Muscle of leg (tissue), 16 donors: Measurements from ENCODE around the gene ORAI3. TPM values are rescaled to one million over a fixed set of nuclear protein-coding genes. Genes with fewer than 3 reads are reported as not detected.

ENCODE experiments used
- DNase-seq: peaks from one replicate; pipeline ENCODE4 v3.0.0; 2013
- H3K27ac ChIP-seq: one replicate; pipeline ENCODE4 v1.5.1; 2013; ENCODE audit warnings: mild to moderate bottlenecking, low read length, control low read depth
- H3K27me3 ChIP-seq: one replicate; pipeline ENCODE4 v1.6.1; 2013; ENCODE audit warnings: low read length; ENCODE audit not compliant: control insufficient read depth, insufficient read depth
- H3K36me3 ChIP-seq: one replicate; pipeline ENCODE4 v1.6.1; 2013; ENCODE audit warnings: low read length; ENCODE audit not compliant: control insufficient read depth, insufficient read depth
- H3K4me1 ChIP-seq: one replicate; pipeline ENCODE4 v1.6.1; 2013; ENCODE audit warnings: low read length; ENCODE audit not compliant: control insufficient read depth, insufficient read depth
- H3K4me3 ChIP-seq: one replicate; pipeline ENCODE4 v1.5.1; 2013; ENCODE audit warnings: low read length, control low read depth
- H3K9me3 ChIP-seq: replicated peaks from 2 replicates; pipeline ENCODE4 v1.6.1; 2013; ENCODE audit warnings: low read depth, low read length; ENCODE audit not compliant: control insufficient read depth
- WGBS: methylation state at CpG from one replicate; pipeline ENCODE4 v1.1.5; 2013; ENCODE audit warnings: missing lambda C conversion rate; ENCODE audit not compliant: insufficient coverage; 5-methylcytosine and 5-hydroxymethylcytosine counted together
- long read RNA-seq, 11 donors: transcript quantifications; one replicate each; lab custom pipeline, GENCODE V29; 2026
- polyA plus RNA-seq, 8 donors: library from polyadenylated mRNA; unstranded; fragments of 120-200 nt; gene quantifications; one replicate each; pipeline versions ENCODE4 v1.2.1 to v1.2.3, GENCODE V29; 2013; ENCODE audit warnings: inconsistent platforms in 1 of 8, low replicate concordance in 1 of 8; ENCODE audit not compliant: insufficient read length in 8 of 8, insufficient read depth in 1 of 8
- total RNA-seq: library from RNA; stranded (reverse); fragments of 120-200 nt; gene quantifications from one replicate; pipeline ENCODE4 v1.2.4, GENCODE V29; 2013

The ORAI3 gene
- 11.8 TPM for total RNA-seq
- polyA plus RNA-seq, result 10 to 100 TPM in 7 of 8 donors, 1 to 10 TPM in 1; 8.9 to 14.0 (median 11.1) TPM
- long read RNA-seq, donor 1, partial matches to known transcripts, result 0 of 3 reads
- long read RNA-seq, donor 1, other reads (novel, unspliced or antisense), result 0 of 3 reads
- long read RNA-seq, donor 2, result 0 reads
- long read RNA-seq, donor 3, transcript ORAI3-201 (2 exons, 2,206 nt), result major isoform, 6 of 6 reads
- long read RNA-seq, donor 3, partial matches to known transcripts, result 0 of 6 reads
- long read RNA-seq, donor 3, other reads (novel, unspliced or antisense), result 0 of 6 reads
- long read RNA-seq, donor 4, transcript ORAI3-201 (2 exons, 2,206 nt), result major isoform, 9 of 12 reads
- long read RNA-seq, donor 4, partial matches to known transcripts, result 0 of 12 reads
- long read RNA-seq, donor 4, other reads (novel, unspliced or antisense), result 0 of 12 reads
- long read RNA-seq, donor 5, transcript ORAI3-201 (2 exons, 2,206 nt), result major isoform, 9 of 35 reads
- long read RNA-seq, donor 5, partial matches to known transcripts, result 23 of 35 reads
- long read RNA-seq, donor 5, other reads (novel, unspliced or antisense), result 0 of 35 reads
- long read RNA-seq, donor 6, partial matches to known transcripts, result 0 of 4 reads
- long read RNA-seq, donor 6, other reads (novel, unspliced or antisense), result 0 of 4 reads
- long read RNA-seq, donor 7, transcript ORAI3-201 (2 exons, 2,206 nt), result major isoform, 5 of 5 reads
- long read RNA-seq, donor 7, partial matches to known transcripts, result 0 of 5 reads
- long read RNA-seq, donor 7, other reads (novel, unspliced or antisense), result 0 of 5 reads
- long read RNA-seq, donor 8, partial matches to known transcripts, result 0 of 2 reads
- long read RNA-seq, donor 8, other reads (novel, unspliced or antisense), result 0 of 2 reads
- long read RNA-seq, donor 9, partial matches to known transcripts, result 0 of 2 reads
- long read RNA-seq, donor 9, other reads (novel, unspliced or antisense), result 0 of 2 reads
- long read RNA-seq, donor 10, transcript ORAI3-201 (2 exons, 2,206 nt), result major isoform, 5 of 7 reads
- long read RNA-seq, donor 10, partial matches to known transcripts, result 0 of 7 reads
- long read RNA-seq, donor 10, other reads (novel, unspliced or antisense), result 0 of 7 reads
- long read RNA-seq, donor 11, partial matches to known transcripts, result 0 of 7 reads
- long read RNA-seq, donor 11, other reads (novel, unspliced or antisense), result 0 of 7 reads

GRCh38 chr16:30948667-30949649 lies at the start of gene ORAI3:
ORAI3 (plus strand) TSS chr16:30949068; CDS start chr16:30949290, 222 bp downstream.
- under 1% methylated on average over 58 of the region's 70 CpGs for WGBS
- Histone ChIP-seq H3K27me3 (no peaks in the 10 kb centered on the region), H3K9me3 (no peaks in the 10 kb centered on the region), H3K27ac (peak within 1 kb of the TSS; percentile 93), H3K4me1 (peaks cover 46% of the 10 kb centered on the region), H3K4me3 (peak within 1 kb of the TSS; percentile 84), H3K36me3 (peaks cover 13% of the 10 kb centered on the region)
- DNase-seq, result peak; percentile 87

DNA sequence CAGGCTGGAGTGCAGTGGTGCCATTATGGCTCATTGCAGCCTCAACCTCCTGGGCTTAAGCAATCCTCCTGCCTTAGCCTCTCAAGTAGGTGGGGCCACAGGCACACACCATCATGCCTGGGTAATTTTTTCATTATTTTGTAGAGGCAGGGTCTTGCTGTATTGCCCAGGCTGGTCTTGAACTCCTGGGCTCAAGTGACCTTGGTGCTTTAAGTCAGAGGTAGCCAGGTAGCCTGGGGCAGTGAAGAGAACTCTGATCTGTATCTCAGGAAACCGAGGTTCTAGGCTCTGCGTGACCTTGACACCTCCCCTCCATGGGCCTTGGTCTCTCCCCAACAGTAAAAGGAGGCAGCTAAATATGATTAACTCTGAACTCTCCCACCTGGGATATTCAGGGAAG lies 49.1 kb upstream of the ORAI3 start:
- H3K36me3 ChIP-seq, result peaks cover 2% of the 10 kb centered on the region
- WGBS, result no CpG with 5 or more reads among the region's 2 CpGs
- H3K27me3 ChIP-seq, result no peaks in the 10 kb centered on the region
- no peak overlapping the region for H3K4me3 ChIP-seq
- DNase-seq, result no peak
- H3K27ac ChIP-seq, result no peak overlapping the region
- H3K4me1 ChIP-seq, result peaks cover 55% of the 10 kb centered on the region
- no peaks in the 10 kb centered on the region for H3K9me3 ChIP-seq

GRCh38 chr16:30900588-30900987 lies 48.3 kb upstream of the ORAI3 start:
- H3K36me3 ChIP-seq, result peaks cover 2% of the 10 kb centered on the region
- H3K27ac ChIP-seq, result no peak overlapping the region
- DNase-seq, result no peak
- WGBS, result no CpG with 5 or more reads among the region's 5 CpGs
- no peaks in the 10 kb centered on the region for H3K9me3 ChIP-seq
- peaks cover 47% of the 10 kb centered on the region for H3K4me1 ChIP-seq
- H3K27me3 ChIP-seq, result no peaks in the 10 kb centered on the region
- no peak overlapping the region for H3K4me3 ChIP-seq

- no peaks in the 10 kb centered on the region for H3K27me3 ChIP-seq
- peak overlapping the region; percentile 45 for H3K4me3 ChIP-seq
- H3K4me1 ChIP-seq, result peaks cover 41% of the 10 kb centered on the region
- DNase-seq, result no peak
- 31% methylated on average over 2 of the region's 6 CpGs for WGBS
- H3K9me3 ChIP-seq, result no peaks in the 10 kb centered on the region
- peaks cover 2% of the 10 kb centered on the region for H3K36me3 ChIP-seq
- peak overlapping the region; percentile 80 for H3K27ac ChIP-seq
Observed at GRCh38 chr16:30901201-30902028, 47.5 kb upstream of the ORAI3 start.

- H3K4me3 ChIP-seq, result peak overlapping the region; percentile 45
- 7% methylated on average over 89 of the region's 99 CpGs for WGBS
- DNase-seq, result peak; percentile 85
- no peaks in the 10 kb centered on the region for H3K9me3 ChIP-seq
- H3K27me3 ChIP-seq, result no peaks in the 10 kb centered on the region
- H3K36me3 ChIP-seq, result peaks cover 2% of the 10 kb centered on the region
- peaks cover 35% of the 10 kb centered on the region for H3K4me1 ChIP-seq
- H3K27ac ChIP-seq, result peak overlapping the region; percentile 90
Observed at GRCh38 chr16:30902029-30902972, 46.6 kb upstream of the ORAI3 start.

DNA sequence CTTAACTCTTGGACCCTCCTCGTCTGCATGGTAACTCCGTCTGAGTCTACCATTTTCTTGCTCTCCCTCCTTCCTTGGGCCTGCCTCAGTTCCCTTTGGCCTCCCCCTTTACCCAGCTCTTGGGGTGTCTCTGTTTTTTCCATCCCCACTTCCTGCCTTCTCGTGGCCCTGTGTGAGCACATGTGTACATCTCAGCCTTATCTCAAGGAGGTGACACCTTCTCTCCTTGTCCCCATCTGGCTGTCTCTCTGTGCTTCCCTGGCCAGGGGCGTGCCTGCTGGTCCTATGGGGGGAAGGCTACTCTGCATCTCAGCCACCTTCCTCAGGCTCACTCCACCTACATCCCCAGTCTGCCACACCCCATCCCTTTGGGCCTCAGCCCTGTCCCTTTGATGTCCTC lies 45.9 kb upstream of the ORAI3 start:
- Histone ChIP-seq H3K36me3 (peaks cover 2% of the 10 kb centered on the region), H3K4me1 (peaks cover 31% of the 10 kb centered on the region), H3K27ac (peak overlapping the region; percentile 90), H3K27me3 (no peaks in the 10 kb centered on the region), H3K9me3 (no peaks in the 10 kb centered on the region), H3K4me3 (no peak overlapping the region)
- 81% methylated on average over 4 of the region's 4 CpGs for WGBS
- DNase-seq, result no peak

DNA sequence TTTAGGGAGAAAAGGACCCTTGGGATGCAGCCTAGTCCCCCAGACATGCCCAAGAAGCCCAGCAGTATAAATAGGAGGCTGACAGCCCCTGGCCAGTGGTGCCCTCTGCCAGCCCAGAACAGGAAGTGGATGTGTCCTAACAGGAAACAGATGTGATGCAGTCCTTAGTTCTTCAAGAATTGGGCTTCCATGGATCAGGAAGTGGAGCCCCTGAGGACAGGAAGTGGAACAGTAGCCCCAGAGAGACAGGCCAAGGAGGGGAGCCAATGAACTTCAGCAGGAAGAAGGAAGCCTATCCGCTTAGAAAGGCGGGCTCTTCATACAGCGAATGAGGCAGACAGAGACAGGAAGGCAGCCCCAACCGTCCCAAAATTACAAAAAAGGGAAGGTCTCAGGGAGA lies 45.3 kb upstream of the ORAI3 start:
- Histone ChIP-seq H3K4me3 (no peak overlapping the region), H3K27ac (peak overlapping the region; percentile 90), H3K36me3 (peaks cover 2% of the 10 kb centered on the region), H3K4me1 (peaks cover 31% of the 10 kb centered on the region), H3K9me3 (no peaks in the 10 kb centered on the region), H3K27me3 (no peaks in the 10 kb centered on the region)
- WGBS, result 83% methylated on average over 3 of the region's 4 CpGs
- DNase-seq, result peak; percentile 85
